NAMALWA (cell line): ENCODE measurements around the gene CFAP107.
"Not testable (repeated sequence)": the region's sequence is repeated elsewhere in the genome, so short reads cannot be mapped to it uniquely, and the experiment has no call there.

Experiments
- DNase-seq: peaks from one replicate; pipeline ENCODE4 v3.0.0-alpha.2; 2015; ENCODE audit warnings: low spot score

CFAP107 gene, protein sequence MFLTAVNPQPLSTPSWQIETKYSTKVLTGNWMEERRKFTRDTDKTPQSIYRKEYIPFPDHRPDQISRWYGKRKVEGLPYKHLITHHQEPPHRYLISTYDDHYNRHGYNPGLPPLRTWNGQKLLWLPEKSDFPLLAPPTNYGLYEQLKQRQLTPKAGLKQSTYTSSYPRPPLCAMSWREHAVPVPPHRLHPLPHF

DNA sequence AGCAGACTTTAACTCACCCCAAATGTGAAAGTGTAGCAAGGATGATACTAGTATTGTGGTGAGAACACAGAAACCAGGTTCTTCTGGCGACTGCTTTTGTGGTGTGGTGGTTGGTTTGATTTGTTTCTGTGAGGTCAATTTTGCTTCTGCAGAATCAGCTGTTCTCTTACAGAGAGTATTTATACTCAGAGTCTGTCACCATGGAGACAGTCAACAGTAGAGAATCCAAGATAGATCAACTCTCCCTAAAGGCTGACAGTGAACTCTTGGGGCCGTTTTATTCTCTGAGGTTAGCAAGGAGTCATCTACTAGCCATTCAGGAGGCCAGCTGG, at the start of gene CFAP107:
CFAP107 (plus strand) TSS at position 209 of the 332 bp plus-strand sequence. CDS start 231 bp downstream, outside the sequence.
- peak; percentile 7 for DNase-seq

DNA sequence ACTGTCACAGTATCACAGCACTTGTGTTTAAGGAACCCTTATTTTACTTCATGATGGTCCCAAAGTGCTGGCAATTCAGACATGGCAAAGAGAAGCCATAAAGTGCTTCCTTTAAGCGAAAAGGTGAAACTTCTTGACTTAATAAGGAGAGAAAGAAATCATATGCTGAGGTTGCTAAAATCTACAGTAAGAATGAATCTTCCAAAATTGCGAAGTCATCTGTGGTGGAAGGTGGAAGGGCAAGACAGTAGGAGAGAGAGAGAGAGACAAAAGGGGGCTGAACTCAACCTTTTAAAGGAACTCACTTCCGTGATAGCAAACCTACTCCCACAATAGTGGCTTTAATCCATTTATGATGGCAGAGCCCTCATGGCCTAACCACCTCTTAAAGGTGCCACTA, 49.3 kb upstream of the CFAP107 start:
- no peak for DNase-seq

DNA sequence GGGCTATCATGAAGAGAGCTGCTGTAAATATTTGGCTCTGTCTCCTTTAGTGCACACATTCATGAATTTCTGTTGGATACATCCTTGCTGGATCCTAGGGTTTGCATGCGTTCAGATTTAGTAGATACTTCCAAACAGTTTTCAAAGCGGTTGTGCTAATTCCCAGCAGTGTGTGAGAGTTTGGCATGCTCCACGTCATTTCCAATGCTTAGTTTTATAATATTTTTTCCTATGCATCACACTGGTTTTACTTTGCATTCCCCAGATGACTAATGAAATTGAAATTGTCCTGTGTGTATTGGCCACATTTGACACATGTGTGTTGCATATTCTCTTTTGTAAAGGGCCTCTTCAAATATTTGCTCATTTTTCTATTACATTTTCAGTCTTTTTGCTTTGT, 48.6 kb upstream of the CFAP107 start:
- no peak for DNase-seq

DNA sequence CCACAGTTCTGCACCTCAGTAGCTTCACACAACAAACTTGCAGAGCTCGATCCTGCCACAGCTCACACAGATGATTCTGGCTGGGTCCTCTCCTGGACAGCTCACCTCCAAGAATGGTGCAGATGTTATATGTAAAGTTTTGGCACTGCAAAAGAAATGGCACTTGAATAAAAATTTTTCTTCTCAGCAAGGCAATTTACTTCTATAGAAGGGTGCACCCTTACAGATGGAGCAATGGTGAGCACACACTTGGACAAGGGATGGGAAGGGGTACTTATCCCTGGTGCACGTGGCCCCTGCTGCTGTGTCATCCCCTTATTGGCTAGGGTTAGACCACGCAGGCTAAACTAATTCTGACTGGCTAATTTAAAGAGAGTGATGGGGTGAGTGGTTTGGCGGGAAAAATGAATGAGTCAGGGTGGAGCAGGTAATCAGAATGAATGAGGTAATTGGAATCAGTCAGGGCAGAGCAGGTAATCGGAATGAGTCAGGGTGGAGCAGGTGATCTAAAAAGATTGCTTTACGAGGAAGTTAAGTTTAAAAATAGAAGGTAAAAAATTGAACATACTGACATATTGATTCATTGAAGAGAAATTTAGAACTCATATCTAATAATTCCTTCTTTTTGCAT, 42.1 kb upstream of the CFAP107 start:
- no peak for DNase-seq

DNA sequence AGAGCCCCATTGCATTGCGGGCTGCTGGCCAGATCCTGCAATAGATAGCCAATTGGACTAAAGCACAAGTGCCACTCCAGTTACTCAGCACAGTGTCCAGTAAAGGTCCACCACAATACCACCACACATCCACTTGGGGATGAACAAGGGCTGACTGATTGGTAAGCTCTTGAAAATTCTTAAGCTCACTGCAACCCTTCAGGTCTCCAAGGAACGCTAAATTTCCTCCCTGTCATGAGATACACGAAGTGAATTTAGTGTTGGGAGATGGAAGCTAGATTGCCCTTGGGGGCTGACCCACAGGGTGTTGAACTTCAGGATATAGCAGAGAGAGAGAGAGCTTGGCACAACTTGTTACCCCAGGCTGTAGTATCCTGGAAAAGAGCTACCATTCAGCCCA, 39.9 kb upstream of the CFAP107 start:
- DNase-seq = no peak

DNA sequence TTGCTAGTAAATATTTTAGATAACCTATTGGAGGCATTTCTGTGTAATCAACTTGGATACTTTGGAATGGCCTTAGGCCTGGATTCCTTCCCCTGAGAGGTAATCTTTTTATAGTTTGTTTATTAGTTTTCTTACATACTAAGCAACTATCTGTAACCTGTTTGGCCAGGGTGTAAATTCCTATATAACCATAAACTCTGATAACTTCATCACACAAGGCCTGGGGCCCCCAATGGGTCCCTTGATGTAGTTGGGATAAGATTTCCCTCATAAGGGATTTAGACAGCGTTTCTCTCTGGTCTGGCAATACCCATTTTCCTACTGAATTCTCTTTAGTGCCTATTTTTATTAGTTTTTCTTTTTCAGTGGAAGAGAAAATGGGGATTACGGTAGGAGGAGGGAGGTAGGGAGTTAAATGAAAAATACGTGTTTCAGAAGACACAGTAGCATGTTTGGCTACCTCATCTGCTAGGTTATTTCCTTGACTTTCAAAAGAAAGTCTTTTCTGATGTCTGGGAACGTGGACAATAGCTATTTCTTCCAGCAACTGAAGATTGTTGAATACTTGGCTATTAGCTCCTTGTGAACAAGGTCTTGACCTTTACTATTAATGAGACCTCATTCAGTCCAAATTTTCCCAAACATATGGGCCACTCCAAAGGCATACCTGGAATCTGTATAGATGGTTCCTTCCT, 37.5 kb upstream of the CFAP107 start:
- DNase-seq = no peak

DNA sequence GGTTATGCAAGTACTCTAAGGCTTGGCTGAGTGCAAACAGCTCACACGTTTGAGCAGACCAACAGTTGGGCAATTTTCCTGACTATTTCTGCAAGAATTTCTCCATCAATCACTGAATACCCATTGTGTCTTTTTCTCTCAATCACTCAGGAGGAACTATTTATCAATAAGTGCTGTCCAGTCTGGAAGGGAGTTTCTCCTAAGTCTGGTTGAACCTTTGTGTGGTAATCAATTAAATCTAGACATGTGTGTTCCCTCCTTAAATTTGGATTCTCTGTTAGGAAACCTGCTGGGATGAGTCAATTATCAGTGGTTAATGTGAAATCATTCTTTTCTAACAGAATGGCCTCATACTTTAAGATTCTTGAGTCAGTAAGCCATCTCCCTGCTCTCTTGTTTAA, 36.9 kb upstream of the CFAP107 start:
- no peak for DNase-seq

DNA sequence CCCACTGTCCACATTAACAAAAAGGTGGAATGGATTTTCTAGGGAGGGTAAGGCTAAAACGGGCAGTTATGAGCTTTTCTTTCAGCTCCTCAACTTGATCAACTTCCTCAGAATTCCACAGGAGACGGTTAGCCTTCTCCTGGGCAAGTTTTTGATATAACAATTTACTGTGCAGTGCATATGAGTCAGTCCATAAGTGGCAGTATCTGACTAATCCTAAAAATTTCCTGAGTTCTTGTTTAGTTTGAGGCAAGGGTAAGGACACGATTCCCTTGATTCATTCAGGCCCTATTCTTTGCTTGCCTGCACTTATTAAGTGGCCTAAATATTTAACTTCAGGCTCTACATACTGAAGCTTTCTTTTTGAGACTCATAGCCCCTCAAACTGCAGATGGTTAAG, 36.3 kb upstream of the CFAP107 start:
- no peak for DNase-seq

DNA sequence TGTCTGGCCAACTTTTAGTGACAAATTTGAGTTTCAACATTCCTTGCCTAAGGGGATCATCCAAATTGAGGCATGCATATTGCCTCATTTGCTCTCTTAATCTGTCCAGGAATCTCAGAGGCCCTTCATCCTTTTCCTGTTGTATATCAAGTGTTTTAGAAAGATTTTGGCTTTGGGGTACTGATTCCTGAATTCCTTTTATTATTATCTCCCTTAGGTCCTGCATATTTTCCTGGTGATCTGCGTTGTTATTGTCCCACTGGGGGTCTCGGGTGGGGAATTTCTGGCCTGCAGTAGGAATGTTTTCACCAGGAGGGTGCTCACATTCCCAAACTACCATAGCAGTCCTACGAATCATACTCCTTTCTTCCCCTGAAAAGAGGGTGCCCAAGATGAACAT, 34.5 kb upstream of the CFAP107 start:
- no peak for DNase-seq

DNA sequence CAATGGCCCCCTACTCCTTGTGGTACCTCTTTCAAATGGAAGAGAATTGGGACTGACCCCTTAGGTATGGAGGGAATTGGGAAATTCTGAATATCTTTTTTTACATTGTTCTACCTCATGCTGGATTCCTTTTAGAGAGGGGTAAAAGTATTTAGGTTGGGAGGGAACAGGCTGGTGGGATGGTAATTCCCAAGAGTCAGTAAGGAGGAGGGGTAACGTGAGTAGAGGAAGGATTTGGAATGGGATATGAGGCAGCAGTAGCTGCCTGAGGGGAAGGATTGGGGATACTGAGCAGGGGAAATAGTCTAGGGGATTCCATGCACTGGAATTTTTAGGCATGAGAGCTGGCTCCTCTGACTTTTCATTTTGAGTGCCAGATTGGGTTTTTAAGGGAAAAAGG, 33.9 kb upstream of the CFAP107 start:
- no peak for DNase-seq

DNA sequence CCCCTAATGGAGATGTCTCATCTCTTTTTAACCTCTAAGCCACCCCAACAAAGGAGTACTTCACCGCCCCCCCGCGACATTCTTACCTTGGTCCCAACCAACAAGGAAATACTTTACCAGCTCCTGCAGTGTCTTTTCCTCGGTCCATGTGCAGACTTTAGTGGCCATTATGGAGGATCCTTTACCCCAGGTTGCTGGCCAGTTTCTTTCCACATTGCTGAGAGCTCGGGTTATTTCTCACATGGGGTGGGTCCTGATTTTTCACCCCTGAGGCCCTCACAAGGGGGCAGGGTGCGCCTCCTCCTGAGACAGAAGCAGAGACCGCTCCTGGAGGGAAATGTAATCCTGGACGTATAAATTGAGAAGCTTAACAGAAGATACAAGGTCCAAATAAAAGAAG, 33.1 kb upstream of the CFAP107 start:
- no peak for DNase-seq

DNA sequence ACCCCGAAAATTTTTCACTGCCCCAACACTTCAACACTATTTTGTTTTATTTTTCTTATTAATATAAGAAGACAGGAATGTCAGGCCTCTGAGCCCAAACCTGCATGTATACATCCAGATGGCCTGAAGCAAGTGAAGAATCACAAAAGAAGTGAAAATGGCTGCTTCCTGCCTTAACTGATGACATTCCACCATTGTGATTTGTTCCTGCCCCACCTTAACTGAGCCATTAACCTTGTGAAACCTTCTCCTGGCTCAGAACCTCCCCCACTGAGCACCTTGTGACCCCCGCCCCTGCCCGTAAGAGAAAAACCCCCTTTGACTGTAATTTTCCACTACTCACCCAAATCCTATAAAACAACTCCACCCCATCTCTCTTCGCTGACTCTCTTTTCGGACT, 32.3 kb upstream of the CFAP107 start:
- DNase-seq = not testable (repeated sequence)

DNA sequence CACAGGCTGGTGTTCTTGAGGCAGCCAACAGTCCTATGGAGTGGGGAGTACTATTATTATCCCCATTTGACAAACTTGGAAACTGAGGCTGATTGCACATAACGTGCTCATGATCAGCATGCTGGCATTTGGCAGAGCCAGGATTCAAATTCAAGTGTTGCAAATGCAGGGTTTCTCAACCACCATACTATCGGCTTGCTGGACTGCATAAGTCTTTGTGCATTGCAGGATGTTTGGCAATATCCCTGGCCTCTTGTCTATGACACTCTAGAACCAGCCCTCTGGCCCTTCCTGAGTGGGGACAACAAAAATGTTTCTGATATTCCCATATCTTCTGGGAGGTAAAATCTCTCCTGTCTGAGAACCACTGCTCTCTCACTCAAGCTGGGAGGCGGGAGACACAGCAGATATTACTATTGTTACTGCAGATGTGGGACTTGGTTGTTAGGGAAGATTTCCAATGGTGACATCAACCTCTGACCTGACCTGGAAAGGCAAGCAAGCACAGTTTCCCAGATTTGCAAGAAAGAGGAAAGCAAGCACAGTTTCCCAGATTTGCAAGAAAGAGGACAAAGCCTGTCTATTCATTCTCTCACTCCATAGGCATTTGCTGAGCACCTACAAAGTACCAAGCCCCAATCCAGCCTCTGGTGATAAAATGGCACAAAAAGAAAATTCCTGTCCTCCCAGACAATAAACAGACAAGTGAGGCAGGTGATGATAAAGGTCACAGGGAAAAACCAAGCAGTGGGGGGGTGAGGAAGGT, 31.1 kb upstream of the CFAP107 start:
- DNase-seq = no peak

DNA sequence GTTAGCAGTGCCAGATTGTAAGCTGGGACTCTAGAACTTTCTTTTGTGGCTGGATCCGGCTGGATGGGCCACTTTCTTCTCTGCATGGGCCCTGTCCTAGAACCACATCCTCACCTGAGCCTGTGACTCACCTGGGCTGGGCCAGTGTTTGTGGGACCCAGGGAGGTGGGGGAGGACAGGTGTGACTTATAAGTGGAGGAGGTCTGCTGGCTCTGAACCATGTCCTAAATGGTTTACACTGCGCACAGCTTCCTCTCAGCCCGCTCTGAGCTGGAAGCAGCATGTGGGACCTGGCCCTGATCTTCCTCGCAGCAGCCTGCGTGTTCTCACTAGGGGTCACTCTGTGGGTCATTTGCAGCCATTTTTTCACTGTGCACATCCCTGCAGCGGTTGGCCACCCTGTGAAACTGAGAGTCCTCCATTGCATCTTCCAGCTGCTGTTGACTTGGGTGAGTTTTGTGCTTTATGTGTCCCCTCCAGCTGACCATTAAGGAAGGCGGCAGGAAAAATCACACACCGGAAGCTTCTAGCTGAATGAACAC, 30.0 kb upstream of the CFAP107 start, which contains the start of gene AADACL3:
AADACL3 (plus strand) TSS at position 215 of the 542 bp plus-strand sequence; CDS start at position 282, 67 bp downstream.
- DNase-seq = no peak

DNA sequence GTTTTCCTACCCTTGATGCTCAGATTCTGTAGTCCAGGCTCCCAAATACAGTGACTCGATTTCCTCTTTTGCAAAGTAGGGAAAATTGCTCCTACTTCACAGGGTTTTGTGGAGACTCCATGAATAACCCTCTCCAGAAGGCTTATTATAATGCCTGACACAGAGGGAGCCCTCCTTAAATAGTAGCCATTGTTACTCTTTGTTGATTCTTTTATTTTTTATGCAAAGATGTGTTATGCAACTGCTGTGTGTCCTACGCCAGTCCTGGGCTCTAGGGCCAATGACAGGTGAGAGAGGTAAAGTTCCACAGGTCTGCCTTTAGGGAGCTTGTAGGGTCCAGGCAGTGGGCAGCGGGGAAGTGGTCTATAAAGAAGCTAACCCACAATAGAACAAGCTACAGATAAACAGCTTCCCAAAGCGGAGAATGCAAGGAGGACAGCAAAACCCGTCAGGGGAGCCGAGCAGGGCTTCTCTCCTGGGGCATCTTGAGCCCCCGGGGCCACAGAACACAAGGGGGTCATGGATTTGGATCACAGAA, 28.6 kb upstream of the CFAP107 start:
- no peak for DNase-seq

DNA sequence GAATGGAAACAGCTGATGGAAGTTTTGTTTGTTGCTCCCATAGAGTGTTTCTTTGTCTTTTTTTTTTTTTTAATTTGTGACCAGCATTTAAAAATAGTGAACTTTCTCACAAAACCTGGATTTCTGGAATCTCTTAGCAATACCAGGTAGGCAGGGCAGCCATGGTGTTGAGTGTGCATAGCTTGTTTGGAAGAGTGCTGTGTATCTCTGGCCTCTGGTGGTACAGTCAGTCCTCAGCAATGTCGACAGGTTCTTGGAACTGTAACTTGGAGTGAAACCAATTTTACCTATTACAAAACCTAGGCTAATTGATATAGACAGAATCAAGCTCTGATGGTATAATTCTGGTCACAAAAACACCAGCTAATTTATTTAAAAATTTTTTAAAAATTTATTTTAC, 23.4 kb upstream of the CFAP107 start:
- no peak for DNase-seq

DNA sequence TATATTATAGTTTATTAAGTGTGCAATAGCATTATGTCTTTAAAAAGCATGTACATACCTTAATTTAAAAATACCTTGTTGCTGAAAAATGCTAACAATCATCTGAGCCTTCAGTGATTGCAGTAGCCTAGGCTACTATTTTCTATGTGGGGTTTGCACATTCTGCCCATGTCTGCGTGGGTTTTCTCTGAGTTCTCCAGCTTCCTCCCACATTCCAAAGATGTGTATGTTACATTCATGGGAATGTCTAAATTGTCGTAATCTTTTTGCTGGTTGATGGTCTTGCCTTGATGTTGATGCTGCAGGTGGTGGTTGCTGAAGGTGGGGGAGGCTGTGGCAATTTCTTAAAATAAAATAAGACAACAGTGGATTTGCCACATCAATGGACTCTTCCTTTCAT, 17.6 kb upstream of the CFAP107 start:
- DNase-seq = no peak

DNA sequence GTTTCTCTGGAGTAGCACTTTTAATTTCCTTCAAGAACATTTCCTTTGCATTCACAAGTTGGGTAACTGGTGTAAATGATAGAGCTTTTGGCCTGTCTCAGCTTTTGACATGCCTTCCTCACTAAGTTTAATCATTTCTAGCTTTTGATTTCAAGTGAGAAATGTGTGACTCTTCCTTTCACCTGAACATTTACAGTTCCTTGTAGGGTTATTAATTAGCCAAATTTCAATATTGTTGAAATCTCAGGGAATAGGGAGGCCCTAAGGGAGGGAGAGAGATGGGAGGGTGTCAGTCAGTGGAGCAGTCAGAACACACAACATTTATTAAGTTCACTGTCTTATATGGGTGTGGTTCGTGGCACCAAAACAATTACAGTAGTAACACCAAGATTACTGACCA, 15.8 kb upstream of the CFAP107 start:
- DNase-seq = no peak

DNA sequence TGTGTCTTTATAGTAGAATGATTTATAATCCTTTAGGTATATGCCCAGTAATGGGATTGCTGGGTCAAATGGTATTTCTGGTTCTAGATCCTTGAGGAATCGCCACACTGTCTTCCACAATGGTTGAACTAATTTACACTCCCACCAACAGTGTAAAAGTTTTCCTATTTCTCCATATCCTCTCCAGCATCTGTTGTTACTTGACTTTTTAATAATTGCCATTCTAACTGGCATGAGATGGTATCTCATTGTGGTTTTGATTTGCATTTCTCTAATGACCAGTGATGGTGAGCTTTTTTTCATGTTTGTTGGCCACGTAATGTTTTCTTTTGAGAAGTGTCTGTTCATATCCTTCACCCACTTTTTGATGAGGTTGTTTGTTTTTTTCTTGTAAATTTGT, 14.9 kb upstream of the CFAP107 start:
- not testable (repeated sequence) for DNase-seq

DNA sequence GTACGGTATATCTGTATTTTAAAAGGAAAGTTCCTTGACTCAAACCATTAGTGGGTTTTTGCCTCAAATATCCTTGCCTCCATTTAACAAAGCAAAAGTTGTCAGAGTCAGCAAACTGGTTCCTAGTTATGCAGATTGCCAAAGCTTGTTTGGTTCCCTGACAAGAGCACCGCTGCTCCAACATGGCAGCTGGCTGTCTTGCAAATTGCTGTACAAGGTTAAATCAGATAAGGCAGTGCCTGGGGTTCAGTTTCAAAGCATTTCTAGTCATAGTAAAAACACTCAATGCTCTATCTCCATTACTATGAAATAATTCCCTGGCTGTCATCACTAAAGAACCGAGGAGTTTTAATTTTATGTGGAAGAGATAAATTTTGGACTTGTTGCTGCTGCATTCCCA, 11.3 kb upstream of the CFAP107 start:
- no peak for DNase-seq

DNA sequence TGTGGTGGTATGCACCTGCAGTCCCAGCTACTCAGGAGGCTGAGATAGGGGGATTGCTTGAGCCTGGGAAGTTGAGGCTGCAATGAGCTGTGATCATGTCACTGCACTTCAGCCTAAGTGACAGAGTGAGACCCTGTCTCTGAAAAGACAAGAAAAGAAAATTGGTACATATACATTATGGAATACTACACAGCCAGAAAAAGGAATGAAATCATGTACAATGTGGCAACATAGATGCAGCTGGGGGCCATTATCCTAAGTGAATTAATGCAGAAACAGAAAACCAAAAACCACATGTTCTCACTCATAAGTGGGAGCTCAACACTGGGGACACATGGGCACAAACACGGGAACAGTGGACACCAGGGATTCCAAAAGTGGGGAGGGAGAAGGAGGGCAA, 7.1 kb upstream of the CFAP107 start:
- DNase-seq = no peak

DNA sequence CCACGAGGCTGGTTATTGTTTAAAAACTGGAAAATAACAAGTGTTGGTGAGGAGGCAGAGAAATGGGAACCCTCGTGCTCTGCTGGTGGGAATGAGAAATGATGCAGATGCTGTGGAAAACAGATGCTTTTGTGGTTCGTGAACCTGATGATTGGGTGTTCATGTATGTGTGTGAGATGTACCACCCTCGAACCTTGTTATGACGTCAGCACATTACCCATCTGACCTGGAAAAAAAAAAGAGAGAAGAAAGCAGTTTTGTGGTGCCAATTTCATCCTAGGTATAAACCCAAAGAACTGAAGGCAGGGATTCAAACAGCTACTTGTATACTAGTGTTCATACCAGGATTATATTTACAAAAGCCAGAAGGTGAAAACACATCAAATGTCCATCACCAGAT, 6.4 kb upstream of the CFAP107 start:
- no peak for DNase-seq
